ENCODE measurements around the gene PAPPA. TPM values are rescaled to one million over a fixed set of nuclear protein-coding genes. Genes with fewer than 3 reads are reported as not detected.

Gene PAPPA
- total RNA-seq, 4 donors from 2014 or later = 0.29 to 17.1 (median 2.4) TPM

DNA sequence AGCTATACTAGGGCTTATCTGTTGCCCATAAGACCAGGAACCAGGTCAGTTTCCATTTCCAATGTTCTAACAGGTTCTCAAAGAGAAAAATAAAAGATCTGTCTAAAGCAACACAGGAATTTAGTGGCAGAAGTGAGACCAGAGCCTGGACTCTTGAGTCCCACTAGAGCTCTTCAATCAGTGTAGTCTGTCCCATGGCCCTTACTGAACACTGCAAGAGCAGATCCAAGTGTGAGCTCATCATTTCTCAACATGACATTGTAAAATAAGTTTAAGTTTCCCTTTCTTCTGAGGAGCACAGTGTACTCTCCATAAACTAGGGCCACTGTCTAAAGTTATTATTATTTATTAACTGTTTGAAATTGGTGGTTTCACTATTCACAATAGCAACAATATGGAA, 8.6 kb upstream of the PAPPA start:
- Histone ChIP-seq H3K27ac (no peak overlapping the region), H3K9me3 (no peaks in the 10 kb centered on the region), H3K36me3 (no peaks in the 10 kb centered on the region), H3K27me3 (no peaks in the 10 kb centered on the region), H3K4me1 (no peaks in the 10 kb centered on the region), H3K4me3 (no peak overlapping the region)
- no peak for DNase-seq
- intact Hi-C loops (cut with DNase I; ENCODE audit: low total_unique reads) = no loop called here
- TF ChIP-seq POLR2A (IDR thresholded peaks at IDR 0.05) = no peak
- TF ChIP-seq, protein P1, sequence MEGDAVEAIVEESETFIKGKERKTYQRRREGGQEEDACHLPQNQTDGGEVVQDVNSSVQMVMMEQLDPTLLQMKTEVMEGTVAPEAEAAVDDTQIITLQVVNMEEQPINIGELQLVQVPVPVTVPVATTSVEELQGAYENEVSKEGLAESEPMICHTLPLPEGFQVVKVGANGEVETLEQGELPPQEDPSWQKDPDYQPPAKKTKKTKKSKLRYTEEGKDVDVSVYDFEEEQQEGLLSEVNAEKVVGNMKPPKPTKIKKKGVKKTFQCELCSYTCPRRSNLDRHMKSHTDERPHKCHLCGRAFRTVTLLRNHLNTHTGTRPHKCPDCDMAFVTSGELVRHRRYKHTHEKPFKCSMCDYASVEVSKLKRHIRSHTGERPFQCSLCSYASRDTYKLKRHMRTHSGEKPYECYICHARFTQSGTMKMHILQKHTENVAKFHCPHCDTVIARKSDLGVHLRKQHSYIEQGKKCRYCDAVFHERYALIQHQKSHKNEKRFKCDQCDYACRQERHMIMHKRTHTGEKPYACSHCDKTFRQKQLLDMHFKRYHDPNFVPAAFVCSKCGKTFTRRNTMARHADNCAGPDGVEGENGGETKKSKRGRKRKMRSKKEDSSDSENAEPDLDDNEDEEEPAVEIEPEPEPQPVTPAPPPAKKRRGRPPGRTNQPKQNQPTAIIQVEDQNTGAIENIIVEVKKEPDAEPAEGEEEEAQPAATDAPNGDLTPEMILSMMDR (IDR thresholded peaks at IDR 0.05) = no peak

DNA sequence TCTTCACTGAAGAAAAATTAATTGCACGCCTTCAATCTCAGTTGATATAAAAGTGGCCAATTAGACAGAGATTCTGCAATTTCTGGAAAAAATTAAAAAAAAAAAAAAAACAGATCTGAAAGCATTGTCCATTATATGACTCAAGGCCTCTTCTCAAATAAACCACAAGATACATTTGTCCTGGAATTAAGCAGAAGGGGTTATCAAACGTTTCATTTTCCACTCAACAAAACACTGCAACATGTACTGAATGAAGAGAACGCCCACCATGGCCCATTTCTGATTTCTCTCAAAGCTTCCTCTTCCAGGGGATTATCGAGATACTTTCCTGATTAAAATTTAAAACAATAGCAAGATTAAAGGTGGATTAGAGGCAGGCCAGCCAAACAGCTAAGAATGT, 5.8 kb upstream of the PAPPA start:
- no peak overlapping the region for H3K27ac ChIP-seq
- no peaks in the 10 kb centered on the region for H3K36me3 ChIP-seq
- H3K9me3 ChIP-seq = no peaks in the 10 kb centered on the region
- DNase-seq = no peak
- intact Hi-C loops (cut with DNase I; ENCODE audit: low total_unique reads) = no loop called here
- TF ChIP-seq, protein P1 (IDR thresholded peaks at IDR 0.05) = no peak
- no peak for TF ChIP-seq POLR2A (IDR thresholded peaks at IDR 0.05)
- H3K4me1 ChIP-seq = no peaks in the 10 kb centered on the region
- no peak overlapping the region for H3K4me3 ChIP-seq
- H3K27me3 ChIP-seq = no peaks in the 10 kb centered on the region

DNA sequence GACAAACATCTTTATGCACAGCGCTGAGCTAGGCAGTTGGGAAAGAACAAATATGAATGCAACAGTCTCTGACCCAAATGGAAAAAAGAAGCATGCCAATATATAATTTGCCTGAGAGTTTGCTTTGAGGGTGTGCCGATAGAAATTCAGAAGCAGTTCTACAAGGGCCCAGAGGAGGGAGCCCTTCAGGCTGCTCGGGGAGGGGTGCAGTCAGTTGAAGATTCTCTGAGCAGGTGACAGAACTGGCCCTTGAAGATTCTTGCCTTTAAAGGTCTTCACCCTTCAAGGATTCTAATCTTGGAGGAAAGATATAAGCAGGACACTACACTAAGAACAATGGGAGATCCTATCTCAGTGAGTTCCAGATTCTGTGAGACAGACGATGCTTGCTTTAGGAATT, 3.7 kb upstream of the PAPPA start:
- TF ChIP-seq, protein P1 (IDR thresholded peaks at IDR 0.05) = peak; percentile 24 to 68 (median 44)
- no peak for TF ChIP-seq POLR2A (IDR thresholded peaks at IDR 0.05)

DNA sequence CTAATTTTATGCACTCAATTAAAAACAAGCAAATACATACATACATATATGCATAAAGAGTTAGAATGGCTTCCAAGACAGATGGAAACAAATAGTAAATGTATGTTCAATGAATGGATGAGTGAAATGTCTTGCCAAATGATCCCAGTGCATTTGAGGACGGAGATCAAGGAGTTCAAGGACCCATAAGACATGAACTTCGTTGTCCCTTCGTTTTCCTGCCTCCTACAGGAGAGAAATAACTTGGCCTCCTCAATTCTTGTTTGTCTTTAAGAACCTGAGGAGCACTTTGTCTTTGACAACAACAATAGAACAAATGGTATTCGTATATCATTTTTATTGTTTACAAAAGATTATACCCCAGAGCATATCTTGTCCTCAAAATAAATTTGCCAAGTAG, 2.4 kb upstream of the PAPPA start:
- DNase-seq = no peak
- H3K27me3 ChIP-seq = no peaks in the 10 kb centered on the region
- H3K4me3 ChIP-seq = no peak overlapping the region
- no peaks in the 10 kb centered on the region for H3K36me3 ChIP-seq
- no peaks in the 10 kb centered on the region for H3K9me3 ChIP-seq
- TF ChIP-seq, protein P1 (IDR thresholded peaks at IDR 0.05) = no peak
- TF ChIP-seq POLR2A (IDR thresholded peaks at IDR 0.05) = no peak
- intact Hi-C loops (cut with DNase I; ENCODE audit: low total_unique reads) = loop anchor here (10.0 kb wide), 1 partner anchor 214 kb away; no protein-coding TSS in a partner anchor
- no peaks in the 10 kb centered on the region for H3K4me1 ChIP-seq
- H3K27ac ChIP-seq = peak overlapping the region; percentile 93

More for the DNA sequence above, 3.7 kb upstream of the PAPPA start:
- intact Hi-C loops (cut with DNase I; ENCODE audit: low total_unique reads) = loop anchor here (10.0 kb wide), 1 partner anchor 215 kb away; no protein-coding TSS in a partner anchor
- Histone ChIP-seq H3K27ac (no peak overlapping the region), H3K4me1 (no peaks in the 10 kb centered on the region), H3K27me3 (no peaks in the 10 kb centered on the region), H3K9me3 (no peaks in the 10 kb centered on the region), H3K4me3 (no peak overlapping the region), H3K36me3 (no peaks in the 10 kb centered on the region)
- DNase-seq = peak in 1 of 2 donors; percentile 33

DNA sequence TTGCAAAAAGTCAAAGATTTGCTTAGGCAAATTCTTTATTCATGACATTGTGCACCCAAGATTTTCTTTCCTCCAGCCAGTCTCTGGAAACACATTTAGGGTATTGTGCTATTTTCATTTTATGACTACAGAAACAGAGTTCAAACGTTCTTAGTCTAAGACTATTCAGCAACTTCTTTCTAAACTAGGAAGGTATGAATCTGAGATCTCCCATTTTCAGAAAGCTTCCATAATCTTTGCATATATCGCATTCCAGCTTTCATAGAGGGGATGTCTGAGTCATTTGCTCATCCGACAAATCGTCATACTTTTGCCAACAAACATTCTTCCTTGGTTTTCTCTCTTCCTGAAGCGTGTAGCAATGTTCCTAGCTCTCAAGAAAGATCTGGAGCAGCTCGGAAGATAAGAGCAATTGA, 1.6 kb upstream of the PAPPA start:
- Histone ChIP-seq H3K4me1 (no peaks in the 10 kb centered on the region), H3K27me3 (no peaks in the 10 kb centered on the region), H3K4me3 (no peak overlapping the region), H3K27ac (peak overlapping the region; percentile 93), H3K36me3 (no peaks in the 10 kb centered on the region), H3K9me3 (no peaks in the 10 kb centered on the region)
- intact Hi-C loops (cut with DNase I; ENCODE audit: low total_unique reads) = loop anchor here (10.0 kb wide), 1 partner anchor 213 kb away; no protein-coding TSS in a partner anchor
- TF ChIP-seq POLR2A (IDR thresholded peaks at IDR 0.05) = no peak
- TF ChIP-seq, protein P1 (IDR thresholded peaks at IDR 0.05) = no peak
- DNase-seq = no peak

All from uterus (tissue), 4 donors.